ENCODE data around the gene FGF14. TPM values are rescaled to one million over a fixed set of nuclear protein-coding genes. Genes with fewer than 3 reads are reported as not detected.

The FGF14 gene
- total RNA-seq, 4 donors from 2014 or later: 0.08 to 1.4 (median 0.22) TPM

DNA sequence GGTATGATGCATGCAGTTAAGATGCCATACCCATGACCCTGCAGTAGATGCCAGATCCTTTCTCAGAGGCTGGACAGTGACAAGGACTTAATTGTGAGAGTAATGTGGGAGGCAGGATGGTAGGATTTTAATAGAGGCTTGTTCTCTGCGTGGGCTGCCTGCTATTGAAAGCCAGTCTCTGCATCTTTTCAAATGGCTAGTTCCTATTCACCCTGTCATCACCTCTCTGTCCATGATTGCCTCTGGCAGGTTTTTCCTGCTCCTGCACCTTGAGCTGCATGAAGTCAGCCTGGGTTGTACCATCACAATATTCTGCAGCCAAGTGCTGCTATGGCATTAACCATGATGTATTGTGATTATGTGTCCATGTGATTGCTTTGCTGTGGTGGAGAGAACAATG is 508.8 kb downstream of the FGF14 start:
- no peak for DNase-seq (ENCODE audit: low spot score in 2 of 2)

DNA sequence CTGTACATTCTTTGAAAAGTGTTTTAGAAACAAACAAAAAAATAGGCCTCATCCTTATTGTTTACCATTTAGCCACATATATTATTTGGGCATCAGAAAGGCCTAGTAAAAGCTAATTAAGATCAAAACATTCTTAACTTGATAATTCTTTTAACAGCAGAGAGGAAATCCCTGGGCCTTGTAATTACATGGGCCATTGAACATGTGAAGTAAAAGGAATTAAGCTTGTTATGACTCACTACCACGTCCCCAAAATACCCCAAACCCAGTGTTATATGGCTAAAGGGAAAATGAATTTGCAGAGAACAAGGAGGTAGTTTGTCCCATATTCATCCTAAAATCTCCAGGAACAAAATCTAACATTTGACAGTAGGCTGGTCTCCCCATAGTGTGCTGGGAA is 509.6 kb downstream of the FGF14 start:
- Histone ChIP-seq H3K4me3 (no peak overlapping the region), H3K27ac (no peak overlapping the region), H3K9me3 (no peaks in the 10 kb centered on the region), H3K4me1 (no peaks in the 10 kb centered on the region), H3K36me3 (no peaks in the 10 kb centered on the region), H3K27me3 (no peaks in the 10 kb centered on the region)
- TF ChIP-seq, protein P1, sequence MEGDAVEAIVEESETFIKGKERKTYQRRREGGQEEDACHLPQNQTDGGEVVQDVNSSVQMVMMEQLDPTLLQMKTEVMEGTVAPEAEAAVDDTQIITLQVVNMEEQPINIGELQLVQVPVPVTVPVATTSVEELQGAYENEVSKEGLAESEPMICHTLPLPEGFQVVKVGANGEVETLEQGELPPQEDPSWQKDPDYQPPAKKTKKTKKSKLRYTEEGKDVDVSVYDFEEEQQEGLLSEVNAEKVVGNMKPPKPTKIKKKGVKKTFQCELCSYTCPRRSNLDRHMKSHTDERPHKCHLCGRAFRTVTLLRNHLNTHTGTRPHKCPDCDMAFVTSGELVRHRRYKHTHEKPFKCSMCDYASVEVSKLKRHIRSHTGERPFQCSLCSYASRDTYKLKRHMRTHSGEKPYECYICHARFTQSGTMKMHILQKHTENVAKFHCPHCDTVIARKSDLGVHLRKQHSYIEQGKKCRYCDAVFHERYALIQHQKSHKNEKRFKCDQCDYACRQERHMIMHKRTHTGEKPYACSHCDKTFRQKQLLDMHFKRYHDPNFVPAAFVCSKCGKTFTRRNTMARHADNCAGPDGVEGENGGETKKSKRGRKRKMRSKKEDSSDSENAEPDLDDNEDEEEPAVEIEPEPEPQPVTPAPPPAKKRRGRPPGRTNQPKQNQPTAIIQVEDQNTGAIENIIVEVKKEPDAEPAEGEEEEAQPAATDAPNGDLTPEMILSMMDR (IDR thresholded peaks at IDR 0.05): no peak
- no peak for DNase-seq (ENCODE audit: low spot score in 2 of 2)
- WGBS: 20% methylated on average over 1 of the region's 1 CpG

More for the DNA sequence above, 508.8 kb downstream of the FGF14 start:
- Histone ChIP-seq H3K27ac (no peak overlapping the region), H3K4me3 (no peak overlapping the region), H3K4me1 (no peaks in the 10 kb centered on the region), H3K36me3 (no peaks in the 10 kb centered on the region), H3K27me3 (no peaks in the 10 kb centered on the region), H3K9me3 (no peaks in the 10 kb centered on the region)
- 11% methylated on average over 1 of the region's 1 CpG for WGBS
- TF ChIP-seq EP300 (IDR thresholded peaks at IDR 0.05) (no peak), POLR2AphosphoS5 (IDR thresholded peaks at IDR 0.05) (no peak), POLR2A (IDR thresholded peaks at IDR 0.05) (no peak)
- TF ChIP-seq, protein P1 (IDR thresholded peaks at IDR 0.05): no peak

DNA sequence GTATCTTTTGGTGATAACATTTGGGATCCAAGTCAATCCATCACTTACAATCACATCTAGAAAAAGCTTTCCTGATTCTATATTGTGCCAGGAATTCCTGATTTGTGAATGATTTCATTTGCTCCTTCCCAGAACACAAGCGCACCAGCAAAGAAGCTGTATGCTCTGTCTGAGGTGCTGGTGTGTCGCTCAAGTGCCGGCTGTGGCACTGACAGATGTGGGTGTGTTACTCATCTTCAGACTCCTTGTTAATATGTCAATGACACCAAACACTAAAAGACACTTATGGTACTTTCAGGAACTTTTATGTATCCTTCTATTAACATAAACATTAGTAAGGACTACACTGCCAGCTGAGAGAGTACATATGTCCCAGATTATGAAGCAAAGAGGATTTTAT is 520.3 kb downstream of the FGF14 start:
- Histone ChIP-seq H3K36me3 (no peaks in the 10 kb centered on the region), H3K27me3 (no peaks in the 10 kb centered on the region), H3K4me3 (no peak overlapping the region), H3K9me3 (no peaks in the 10 kb centered on the region), H3K27ac (no peak overlapping the region), H3K4me1 (no peaks in the 10 kb centered on the region)
- DNase-seq (ENCODE audit: low spot score in 2 of 2): no peak
- 86% methylated on average over 3 of the region's 3 CpGs for WGBS
- TF ChIP-seq POLR2AphosphoS5 (IDR thresholded peaks at IDR 0.05) (no peak), POLR2A (IDR thresholded peaks at IDR 0.05) (no peak), EP300 (IDR thresholded peaks at IDR 0.05) (no peak)
- TF ChIP-seq, protein P1 (IDR thresholded peaks at IDR 0.05): no peak

DNA sequence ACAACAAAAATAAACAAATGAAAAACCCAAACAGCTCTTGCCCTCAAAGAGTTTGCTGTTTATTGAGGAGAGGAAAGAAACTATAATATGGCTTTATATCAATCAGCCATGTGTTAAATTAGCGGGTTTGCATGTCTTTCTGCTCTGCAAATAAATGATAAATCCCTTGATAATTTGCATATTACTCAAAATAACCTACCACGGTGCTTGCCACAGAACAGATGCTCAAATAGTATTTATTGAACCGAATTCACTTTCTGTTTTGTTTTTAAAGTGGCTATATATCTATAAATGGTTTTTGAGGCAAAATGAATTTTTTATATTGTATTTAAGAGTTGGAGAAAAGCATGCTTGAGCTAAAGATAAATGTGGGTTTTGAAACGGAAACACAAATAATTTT is 521.3 kb downstream of the FGF14 start:
- Histone ChIP-seq H3K9me3 (no peaks in the 10 kb centered on the region), H3K4me3 (no peak overlapping the region), H3K27ac (no peak overlapping the region), H3K27me3 (no peaks in the 10 kb centered on the region), H3K36me3 (no peaks in the 10 kb centered on the region), H3K4me1 (no peaks in the 10 kb centered on the region)
- DNase-seq (ENCODE audit: low spot score in 2 of 2): no peak
- TF ChIP-seq POLR2AphosphoS5 (IDR thresholded peaks at IDR 0.05): no peak
- no peak for TF ChIP-seq POLR2A (IDR thresholded peaks at IDR 0.05)
- TF ChIP-seq, protein P1 (IDR thresholded peaks at IDR 0.05): no peak
- no peak for TF ChIP-seq EP300 (IDR thresholded peaks at IDR 0.05)
- 80% methylated on average over 4 of the region's 4 CpGs for WGBS

DNA sequence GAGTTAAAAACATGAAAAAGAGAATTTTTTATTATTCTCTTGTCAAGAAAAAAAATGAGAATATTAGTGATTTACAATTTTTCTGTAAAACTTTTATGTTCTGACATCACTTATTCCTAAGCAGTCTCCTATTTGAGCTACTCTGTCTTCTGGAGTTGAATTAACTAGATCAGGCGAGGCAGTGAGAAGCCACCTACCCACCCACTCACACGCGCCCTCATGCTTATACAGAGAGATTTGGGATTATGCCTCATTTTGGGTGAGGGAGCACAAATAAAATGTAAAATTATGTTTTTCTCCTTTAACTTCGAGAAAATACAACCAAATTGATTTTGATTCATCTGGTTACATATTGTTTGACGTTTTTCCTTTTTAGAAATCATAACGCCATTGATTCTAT is 524.9 kb downstream of the FGF14 start:
- 91% methylated on average over 6 of the region's 6 CpGs for WGBS
- H3K4me1 ChIP-seq: no peaks in the 10 kb centered on the region
- no peaks in the 10 kb centered on the region for H3K27me3 ChIP-seq
- TF ChIP-seq, protein P1 (IDR thresholded peaks at IDR 0.05): no peak
- TF ChIP-seq EP300 (IDR thresholded peaks at IDR 0.05): no peak
- no peak for TF ChIP-seq POLR2AphosphoS5 (IDR thresholded peaks at IDR 0.05)
- TF ChIP-seq POLR2A (IDR thresholded peaks at IDR 0.05): no peak
- H3K4me3 ChIP-seq: no peak overlapping the region
- H3K36me3 ChIP-seq: no peaks in the 10 kb centered on the region
- no peaks in the 10 kb centered on the region for H3K9me3 ChIP-seq
- DNase-seq (ENCODE audit: low spot score in 2 of 2): no peak
- H3K27ac ChIP-seq: no peak overlapping the region
